Fibroblast of mammary gland (primary cell): ENCODE results near the gene DROSHA.

Experiments
- DNase-seq: peaks from one replicate; pipeline ENCODE4 v3.0.0-alpha.2; 2010; ENCODE audit warnings: low read depth
- H3K4me3 ChIP-seq: 2 replicates; pipeline ENCODE4 v1.5.1; 2011; ENCODE audit warnings: low read depth, mild to moderate bottlenecking, low read length, moderate library complexity; ENCODE audit not compliant: control insufficient read depth
- TF ChIP-seq, protein P1 (sequence below): conservative IDR thresholded peaks from 2 replicates; pipeline ENCODE4 v1.5.1; 2011; ENCODE audit warnings: low read depth, low read length, inconsistent platforms; ENCODE audit not compliant: control insufficient read depth, insufficient read depth

The DROSHA gene, protein sequence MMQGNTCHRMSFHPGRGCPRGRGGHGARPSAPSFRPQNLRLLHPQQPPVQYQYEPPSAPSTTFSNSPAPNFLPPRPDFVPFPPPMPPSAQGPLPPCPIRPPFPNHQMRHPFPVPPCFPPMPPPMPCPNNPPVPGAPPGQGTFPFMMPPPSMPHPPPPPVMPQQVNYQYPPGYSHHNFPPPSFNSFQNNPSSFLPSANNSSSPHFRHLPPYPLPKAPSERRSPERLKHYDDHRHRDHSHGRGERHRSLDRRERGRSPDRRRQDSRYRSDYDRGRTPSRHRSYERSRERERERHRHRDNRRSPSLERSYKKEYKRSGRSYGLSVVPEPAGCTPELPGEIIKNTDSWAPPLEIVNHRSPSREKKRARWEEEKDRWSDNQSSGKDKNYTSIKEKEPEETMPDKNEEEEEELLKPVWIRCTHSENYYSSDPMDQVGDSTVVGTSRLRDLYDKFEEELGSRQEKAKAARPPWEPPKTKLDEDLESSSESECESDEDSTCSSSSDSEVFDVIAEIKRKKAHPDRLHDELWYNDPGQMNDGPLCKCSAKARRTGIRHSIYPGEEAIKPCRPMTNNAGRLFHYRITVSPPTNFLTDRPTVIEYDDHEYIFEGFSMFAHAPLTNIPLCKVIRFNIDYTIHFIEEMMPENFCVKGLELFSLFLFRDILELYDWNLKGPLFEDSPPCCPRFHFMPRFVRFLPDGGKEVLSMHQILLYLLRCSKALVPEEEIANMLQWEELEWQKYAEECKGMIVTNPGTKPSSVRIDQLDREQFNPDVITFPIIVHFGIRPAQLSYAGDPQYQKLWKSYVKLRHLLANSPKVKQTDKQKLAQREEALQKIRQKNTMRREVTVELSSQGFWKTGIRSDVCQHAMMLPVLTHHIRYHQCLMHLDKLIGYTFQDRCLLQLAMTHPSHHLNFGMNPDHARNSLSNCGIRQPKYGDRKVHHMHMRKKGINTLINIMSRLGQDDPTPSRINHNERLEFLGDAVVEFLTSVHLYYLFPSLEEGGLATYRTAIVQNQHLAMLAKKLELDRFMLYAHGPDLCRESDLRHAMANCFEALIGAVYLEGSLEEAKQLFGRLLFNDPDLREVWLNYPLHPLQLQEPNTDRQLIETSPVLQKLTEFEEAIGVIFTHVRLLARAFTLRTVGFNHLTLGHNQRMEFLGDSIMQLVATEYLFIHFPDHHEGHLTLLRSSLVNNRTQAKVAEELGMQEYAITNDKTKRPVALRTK (N-terminal part only)

DNA sequence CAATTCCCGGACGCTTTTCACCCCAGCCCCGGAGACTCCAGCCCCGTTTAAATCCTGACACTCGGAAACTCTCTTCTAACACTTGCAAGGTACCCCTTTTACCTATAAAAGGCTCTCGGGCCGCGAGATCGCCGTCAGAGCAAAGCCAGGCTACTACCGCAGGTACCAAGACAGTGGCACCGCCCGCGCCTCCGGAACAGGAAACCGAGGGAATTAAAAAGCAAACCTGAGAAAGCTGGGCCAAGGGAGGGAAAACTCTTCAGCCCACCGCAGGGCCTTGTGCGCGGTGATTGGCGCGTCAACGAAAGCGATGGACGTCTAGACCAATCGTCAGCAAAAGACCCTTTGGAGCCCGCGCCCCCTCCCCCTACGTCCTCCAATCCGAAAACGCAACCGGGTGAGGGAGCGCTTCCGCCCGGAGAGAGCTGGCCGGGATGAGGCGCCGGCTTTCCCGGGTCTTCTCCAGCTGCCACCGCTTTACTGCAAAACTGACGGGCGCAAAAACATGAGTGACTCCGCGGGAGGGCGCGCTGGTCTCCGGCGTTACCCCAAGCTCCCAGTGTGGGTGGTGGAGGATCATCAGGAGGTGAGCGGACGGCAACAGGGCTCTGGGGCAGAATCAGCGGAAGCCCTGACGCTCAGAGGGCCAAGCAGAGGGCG is at the start of gene DROSHA, which contains the start of gene C5orf22:
Gene DROSHA (minus strand): TSS at position 206 of the 660 bp plus-strand sequence. CDS start 3,034 bp downstream, outside the sequence.
Gene C5orf22 (plus strand): TSS at position 414 of the 660 bp plus-strand sequence. CDS start 92 bp downstream, at position 506.
- TF ChIP-seq, protein P1, sequence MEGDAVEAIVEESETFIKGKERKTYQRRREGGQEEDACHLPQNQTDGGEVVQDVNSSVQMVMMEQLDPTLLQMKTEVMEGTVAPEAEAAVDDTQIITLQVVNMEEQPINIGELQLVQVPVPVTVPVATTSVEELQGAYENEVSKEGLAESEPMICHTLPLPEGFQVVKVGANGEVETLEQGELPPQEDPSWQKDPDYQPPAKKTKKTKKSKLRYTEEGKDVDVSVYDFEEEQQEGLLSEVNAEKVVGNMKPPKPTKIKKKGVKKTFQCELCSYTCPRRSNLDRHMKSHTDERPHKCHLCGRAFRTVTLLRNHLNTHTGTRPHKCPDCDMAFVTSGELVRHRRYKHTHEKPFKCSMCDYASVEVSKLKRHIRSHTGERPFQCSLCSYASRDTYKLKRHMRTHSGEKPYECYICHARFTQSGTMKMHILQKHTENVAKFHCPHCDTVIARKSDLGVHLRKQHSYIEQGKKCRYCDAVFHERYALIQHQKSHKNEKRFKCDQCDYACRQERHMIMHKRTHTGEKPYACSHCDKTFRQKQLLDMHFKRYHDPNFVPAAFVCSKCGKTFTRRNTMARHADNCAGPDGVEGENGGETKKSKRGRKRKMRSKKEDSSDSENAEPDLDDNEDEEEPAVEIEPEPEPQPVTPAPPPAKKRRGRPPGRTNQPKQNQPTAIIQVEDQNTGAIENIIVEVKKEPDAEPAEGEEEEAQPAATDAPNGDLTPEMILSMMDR = no peak
- DNase-seq = peak; percentile 94
- peak within 1 kb of the TSS; percentile 96 for H3K4me3 ChIP-seq

DNA sequence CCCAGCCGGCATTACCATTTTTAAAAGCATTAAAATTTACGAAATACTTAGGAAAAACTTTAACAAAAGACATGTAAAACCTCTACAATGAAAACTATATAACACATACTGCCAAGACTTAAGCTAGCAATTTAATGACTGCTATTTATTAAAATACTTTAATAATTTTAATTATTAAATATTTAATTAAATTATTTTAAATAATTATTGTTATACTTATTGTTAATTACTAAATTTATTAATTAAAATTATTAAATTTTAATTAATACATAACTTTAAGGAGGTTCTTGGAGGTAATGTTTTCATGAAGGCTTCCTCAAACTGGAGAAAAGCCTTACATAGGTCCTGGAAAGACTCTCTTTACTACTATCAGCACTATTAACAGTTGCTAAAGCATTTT is 47.7 kb upstream of the DROSHA start:
- no peak overlapping the region for H3K4me3 ChIP-seq
- DNase-seq = no peak
- TF ChIP-seq, protein P1 = no peak

DNA sequence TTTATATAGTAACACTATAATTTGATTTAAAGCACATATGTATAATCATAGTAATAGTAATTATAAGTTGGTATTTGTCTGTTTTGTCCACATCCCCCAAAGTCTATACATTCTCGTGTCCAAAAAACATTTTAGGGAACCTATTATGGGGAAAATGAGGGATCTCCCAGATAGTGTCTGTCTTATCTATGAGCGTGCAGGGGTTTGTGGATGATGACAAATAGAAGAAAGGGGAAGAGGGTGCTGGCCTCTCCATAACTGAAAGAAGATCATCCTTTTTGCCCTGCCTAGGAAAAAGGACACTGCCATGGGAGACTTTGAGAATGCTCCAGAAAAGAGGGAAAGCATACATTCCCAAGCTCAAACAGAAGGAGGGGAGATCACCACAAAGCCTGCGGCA is 45.5 kb upstream of the DROSHA start:
- no peak overlapping the region for H3K4me3 ChIP-seq
- DNase-seq = no peak
- TF ChIP-seq, protein P1 = no peak

DNA sequence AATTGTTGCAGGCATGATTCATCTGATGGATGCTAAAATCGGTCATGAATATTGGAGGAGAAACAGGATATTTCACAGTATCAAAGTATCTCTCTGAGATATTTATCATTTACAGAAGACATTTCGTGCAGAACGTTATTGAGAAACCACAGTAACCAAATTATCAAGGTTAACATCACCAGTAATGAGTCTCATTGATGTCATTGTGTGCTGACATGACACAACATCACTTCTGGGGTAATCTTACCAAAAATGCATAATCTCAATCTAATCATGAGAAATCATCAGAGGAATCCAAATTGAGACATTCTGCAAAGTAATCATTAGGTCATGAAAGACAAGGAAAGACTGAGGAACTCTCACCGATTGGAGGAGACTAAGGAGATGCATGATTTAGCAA is 42.9 kb upstream of the DROSHA start:
- TF ChIP-seq, protein P1 = no peak
- H3K4me3 ChIP-seq = no peak overlapping the region
- DNase-seq = no peak

DNA sequence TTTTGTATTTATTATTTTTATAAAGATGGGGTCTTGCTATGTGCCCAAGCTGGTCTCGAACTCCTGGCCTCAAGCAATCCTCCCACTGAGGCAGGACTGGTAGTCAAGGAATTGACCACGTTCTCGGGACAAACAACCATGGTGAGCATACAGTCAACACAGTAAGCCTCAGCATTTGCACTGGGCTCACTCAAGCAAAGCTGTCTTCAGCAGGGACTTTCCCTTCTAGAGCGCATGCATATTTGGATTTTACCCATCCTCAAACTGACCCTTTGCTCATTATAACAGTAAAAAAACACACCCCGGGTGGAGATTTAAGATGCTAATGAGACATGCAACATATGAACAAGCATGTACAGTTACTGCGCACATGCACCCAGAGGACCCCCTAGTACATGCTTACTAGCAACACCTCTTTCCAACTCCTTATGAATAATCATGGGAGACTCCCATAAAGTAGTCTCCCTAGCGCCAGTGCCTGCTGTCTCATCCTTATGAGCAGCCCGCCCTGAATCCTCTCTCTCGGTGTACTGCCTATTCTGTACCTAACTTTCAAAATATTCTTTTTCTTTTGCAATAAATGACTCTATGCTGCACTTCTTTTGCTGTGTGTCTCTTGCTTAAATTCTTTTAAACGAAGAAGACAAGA is 41.7 kb upstream of the DROSHA start:
- DNase-seq = no peak
- H3K4me3 ChIP-seq = no peak overlapping the region
- TF ChIP-seq, protein P1 = no peak
